ENCODE measurements around the gene SPEF1. TPM values are rescaled to one million over a fixed set of nuclear protein-coding genes. Genes with fewer than 3 reads are reported as not detected.

Gene SPEF1
- total and polyA plus RNA-seq, 2 of the 13 experiments (the other 11 are each of a cell fraction or from before 2014, with no cell fraction given) = 0.11 to 0.27 TPM

GRCh38 chr20:3795511-3796468, 14.5 kb upstream of the SPEF1 start, which contains the start of gene CDC25B (continued):
- TF ChIP-seq ZBTB40 (IDR thresholded peaks at IDR 0.05) (no peak), ZBTB40 (CRISPR knock-in tag; IDR thresholded peaks at IDR 0.05) (peak; percentile 76), IKZF5 (CRISPR knock-in tag; IDR thresholded peaks at IDR 0.05) (peak; percentile 74), FOXP1 (IDR thresholded peaks at IDR 0.05) (no peak), FOXP1 (CRISPR knock-in tag; IDR thresholded peaks at IDR 0.05) (0 out of 2 replicates have a peak, but pooled peaks have one; percentile 4), ZNF317 (CRISPR knock-in tag; IDR thresholded peaks at IDR 0.05) (no peak), NFKB2 (CRISPR knock-in tag; IDR thresholded peaks at IDR 0.05; ENCODE audit: borderline replicate concordance) (peak; percentile 75; the same call in 1 of the 2 replicates), CHD2 (IDR thresholded peaks at IDR 0.05; ENCODE audit: low read depth, low read length) (peak; percentile 72), FOXK1 (CRISPR knock-in tag; IDR thresholded peaks at IDR 0.05; ENCODE audit: borderline replicate concordance, low read depth) (no peak), ZC3H4 (CRISPR knock-in tag; IDR thresholded peaks at IDR 0.05; ENCODE audit: borderline replicate concordance) (no peak), SP5 (CRISPR knock-in tag; IDR thresholded peaks at IDR 0.05; ENCODE audit: borderline replicate concordance, low read depth) (peak; percentile 60; the same call in 1 of the 2 replicates), ZEB1 (IDR thresholded peaks at IDR 0.05; ENCODE audit: insufficient replicate concordance, low read depth) (peak; percentile 81), ZNF451 (CRISPR knock-in tag; IDR thresholded peaks at IDR 0.05) (peak; percentile 71), FOXK2 (IDR thresholded peaks at IDR 0.05) (no peak), KLF12 (CRISPR knock-in tag; IDR thresholded peaks at IDR 0.05; ENCODE audit: borderline replicate concordance) (peak; percentile 57; the same call in 1 of the 2 replicates), ZNF207 (IDR thresholded peaks at IDR 0.05; ENCODE audit: borderline replicate concordance) (no peak), MED8 (CRISPR knock-in tag; IDR thresholded peaks at IDR 0.05; ENCODE audit: insufficient replicate concordance) (no peak), PHF8 (CRISPR knock-in tag; IDR thresholded peaks at IDR 0.05) (peak; percentile 79), ATAD3A (CRISPR knock-in tag; IDR thresholded peaks at IDR 0.05) (no peak; the same call in 1 of the 2 replicates), KDM1A (CRISPR knock-in tag; IDR thresholded peaks at IDR 0.05) (peak; percentile 99), ZNF530 (CRISPR knock-in tag; IDR thresholded peaks at IDR 0.05; ENCODE audit: low read depth) (no peak), ZNF337 (CRISPR knock-in tag; IDR thresholded peaks at IDR 0.05; ENCODE audit: borderline replicate concordance, low read depth) (no peak)
